Progenitor cell of endocrine pancreas (in vitro differentiated cells): Measurements from ENCODE around the gene OTUD5. TPM values are rescaled to one million over a fixed set of nuclear protein-coding genes. Genes with fewer than 3 reads are reported as not detected.
A peak's percentile ranks its signal among the peaks of the same experiment; 100 is the strongest.

ENCODE experiments used
- DNase-seq: peaks from one replicate; pipeline ENCODE4 v3.0.0; 2021; ENCODE audit warnings: low spot score; ENCODE audit not compliant: unreplicated experiment
- H3K27ac Mint-ChIP-seq: 2 replicates; pipeline ENCODE4 v1.8.0; 2021; ENCODE audit warnings: mild to moderate bottlenecking, moderate library complexity, mixed read lengths
- H3K27me3 Mint-ChIP-seq: 2 replicates; pipeline ENCODE4 v1.8.0; 2021; ENCODE audit warnings: mixed read lengths
- H3K36me3 Mint-ChIP-seq: 2 replicates; pipeline ENCODE4 v1.8.0; 2022; ENCODE audit warnings: mixed read lengths; ENCODE audit not compliant: insufficient read depth
- H3K4me1 Mint-ChIP-seq: 2 replicates; pipeline ENCODE4 v1.8.0; 2021; ENCODE audit warnings: low read depth, mixed read lengths
- H3K4me3 Mint-ChIP-seq: 2 replicates; pipeline ENCODE4 v1.8.0; 2021; ENCODE audit warnings: low read depth, mild to moderate bottlenecking, moderate library complexity, mixed read lengths
- H3K9me3 Mint-ChIP-seq: 2 replicates; pipeline ENCODE4 v1.8.0; 2021; ENCODE audit warnings: low read depth, mixed read lengths
- total RNA-seq: library from RNA; stranded (reverse); gene quantifications from 2 replicates; pipeline ENCODE4 v1.2.1, GENCODE V29; 2021
- TF ChIP-seq, protein P1 (sequence below): fragments of 200-600 bp; sonication (generic); IDR thresholded peaks from one replicate; pipeline ENCODE4 v1.5.0; 2021; ENCODE audit warnings: antibody characterized with exemption, mild to moderate bottlenecking; ENCODE audit not compliant: unreplicated experiment

Gene OTUD5
- total RNA-seq, 1 donor from 2014 or later, result 53.3 TPM

DNA sequence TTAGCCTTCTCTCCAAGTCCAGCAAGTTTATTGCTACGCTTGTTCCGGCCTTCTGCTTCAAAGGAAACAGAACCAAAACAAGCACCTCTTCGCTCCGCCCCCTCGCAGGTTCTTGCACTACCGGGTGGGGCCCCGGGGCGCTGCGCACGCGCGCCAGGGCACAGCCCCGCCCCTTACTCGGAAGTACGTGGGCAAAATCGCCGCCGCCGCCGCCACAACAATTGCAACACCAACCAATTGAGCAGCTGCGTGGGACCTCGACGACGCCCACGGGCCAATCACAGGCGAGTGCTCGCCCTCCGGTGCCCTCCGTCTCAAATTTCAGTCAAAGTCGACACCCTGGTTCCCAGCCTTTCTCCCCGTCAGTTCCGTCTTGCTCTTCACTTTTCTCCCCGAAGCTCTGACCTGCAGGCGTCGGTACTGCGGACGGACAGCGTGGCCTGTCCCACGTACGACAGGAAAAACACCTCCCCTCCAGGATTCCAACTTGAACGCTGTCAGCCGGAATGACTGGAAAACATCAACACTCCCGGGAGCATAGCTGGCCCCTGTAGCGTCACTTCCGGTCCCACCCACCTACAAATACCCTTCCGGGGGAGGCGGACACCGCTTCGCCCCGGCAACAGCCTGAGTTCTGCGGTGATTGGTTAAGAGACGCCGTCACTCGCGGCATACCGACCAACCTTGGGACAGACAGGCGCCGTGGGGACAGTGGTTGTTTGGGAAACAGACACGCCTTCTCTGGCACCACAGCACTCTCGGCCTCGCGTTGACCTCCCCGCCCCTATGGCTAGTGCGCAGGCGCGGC lies 624 bp upstream of the OTUD5 start:
- DNase-seq, result peak; percentile 82
- H3K9me3 Mint-ChIP-seq, result peaks cover 18% of the 10 kb centered on the region
- H3K36me3 Mint-ChIP-seq, result peaks cover 2% of the 10 kb centered on the region
- no peaks in the 10 kb centered on the region for H3K27me3 Mint-ChIP-seq
- peak overlapping the region; percentile 100 for H3K27ac Mint-ChIP-seq
- TF ChIP-seq, protein P1, sequence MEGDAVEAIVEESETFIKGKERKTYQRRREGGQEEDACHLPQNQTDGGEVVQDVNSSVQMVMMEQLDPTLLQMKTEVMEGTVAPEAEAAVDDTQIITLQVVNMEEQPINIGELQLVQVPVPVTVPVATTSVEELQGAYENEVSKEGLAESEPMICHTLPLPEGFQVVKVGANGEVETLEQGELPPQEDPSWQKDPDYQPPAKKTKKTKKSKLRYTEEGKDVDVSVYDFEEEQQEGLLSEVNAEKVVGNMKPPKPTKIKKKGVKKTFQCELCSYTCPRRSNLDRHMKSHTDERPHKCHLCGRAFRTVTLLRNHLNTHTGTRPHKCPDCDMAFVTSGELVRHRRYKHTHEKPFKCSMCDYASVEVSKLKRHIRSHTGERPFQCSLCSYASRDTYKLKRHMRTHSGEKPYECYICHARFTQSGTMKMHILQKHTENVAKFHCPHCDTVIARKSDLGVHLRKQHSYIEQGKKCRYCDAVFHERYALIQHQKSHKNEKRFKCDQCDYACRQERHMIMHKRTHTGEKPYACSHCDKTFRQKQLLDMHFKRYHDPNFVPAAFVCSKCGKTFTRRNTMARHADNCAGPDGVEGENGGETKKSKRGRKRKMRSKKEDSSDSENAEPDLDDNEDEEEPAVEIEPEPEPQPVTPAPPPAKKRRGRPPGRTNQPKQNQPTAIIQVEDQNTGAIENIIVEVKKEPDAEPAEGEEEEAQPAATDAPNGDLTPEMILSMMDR, result no peak
- H3K4me3 Mint-ChIP-seq, result peak overlapping the region; percentile 100
- H3K4me1 Mint-ChIP-seq, result peaks cover 10% of the 10 kb centered on the region

DNA sequence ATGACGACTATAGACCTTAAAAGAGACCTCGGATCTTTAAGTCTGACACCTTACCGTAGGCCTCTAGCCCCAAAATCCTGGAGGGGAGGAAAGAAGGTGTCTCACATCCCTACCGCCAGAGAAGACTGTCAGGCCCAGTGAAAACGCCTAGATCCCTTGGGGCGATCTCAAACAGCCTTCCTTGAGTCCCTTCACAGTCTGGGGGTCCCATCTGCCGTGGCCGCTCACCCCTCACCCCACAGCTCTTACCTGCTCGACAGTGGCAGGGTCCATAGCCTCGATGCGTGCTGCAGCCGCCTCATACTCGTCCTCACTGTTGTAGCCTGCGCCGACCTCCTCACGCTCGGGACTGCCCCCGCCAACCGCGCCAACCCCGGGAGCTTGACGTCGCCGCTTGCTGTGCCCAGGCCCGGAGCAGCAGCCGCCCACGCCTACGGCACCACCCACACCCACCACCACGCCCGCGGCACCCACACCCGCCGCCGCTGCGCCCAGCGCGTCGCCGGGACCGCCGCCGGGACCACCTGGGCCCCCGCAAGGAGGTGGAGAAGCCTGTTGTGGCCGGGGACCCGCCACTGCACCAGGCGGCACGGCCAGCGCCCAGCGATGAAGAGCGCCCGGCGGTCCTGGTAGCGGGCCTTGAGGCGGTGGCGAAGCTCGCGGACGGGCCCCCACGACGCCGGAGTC lies 536 bp downstream of the OTUD5 start:
- H3K9me3 Mint-ChIP-seq, result peaks cover 18% of the 10 kb centered on the region
- TF ChIP-seq, protein P1, result no peak
- H3K4me1 Mint-ChIP-seq, result peaks cover 9% of the 10 kb centered on the region
- peaks cover 1% of the 10 kb centered on the region for H3K36me3 Mint-ChIP-seq
- H3K27ac Mint-ChIP-seq, result peak overlapping the region; percentile 92
- H3K4me3 Mint-ChIP-seq, result peak overlapping the region; percentile 77
- H3K27me3 Mint-ChIP-seq, result no peaks in the 10 kb centered on the region
- no peak for DNase-seq

DNA sequence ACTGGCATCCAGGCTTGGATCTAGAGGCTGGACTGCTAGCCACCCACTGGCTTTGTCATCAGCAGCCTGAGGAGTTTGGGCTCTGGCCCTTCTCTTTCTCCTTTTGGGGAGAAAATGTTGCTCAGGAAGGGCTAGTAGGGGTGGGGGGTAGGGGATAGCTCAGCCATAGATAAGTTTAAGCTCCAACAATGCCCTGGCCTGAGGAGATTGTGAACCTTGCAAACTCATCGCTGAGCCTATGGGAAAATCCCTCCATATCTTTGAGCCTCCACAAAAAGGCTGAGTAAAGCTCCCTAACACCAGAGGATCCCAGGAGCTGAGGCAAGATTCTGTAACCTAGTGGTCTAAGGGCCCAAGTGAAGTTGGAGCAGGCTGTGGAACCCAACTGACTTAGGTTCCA lies 8.8 kb downstream of the OTUD5 start:
- Mint-ChIP-seq H3K27me3 (no peaks in the 10 kb centered on the region), H3K4me1 (no peaks in the 10 kb centered on the region), H3K36me3 (no peaks in the 10 kb centered on the region), H3K27ac (no peak overlapping the region), H3K4me3 (no peak overlapping the region), H3K9me3 (no peaks in the 10 kb centered on the region)
- TF ChIP-seq, protein P1, result no peak
- DNase-seq, result no peak

DNA sequence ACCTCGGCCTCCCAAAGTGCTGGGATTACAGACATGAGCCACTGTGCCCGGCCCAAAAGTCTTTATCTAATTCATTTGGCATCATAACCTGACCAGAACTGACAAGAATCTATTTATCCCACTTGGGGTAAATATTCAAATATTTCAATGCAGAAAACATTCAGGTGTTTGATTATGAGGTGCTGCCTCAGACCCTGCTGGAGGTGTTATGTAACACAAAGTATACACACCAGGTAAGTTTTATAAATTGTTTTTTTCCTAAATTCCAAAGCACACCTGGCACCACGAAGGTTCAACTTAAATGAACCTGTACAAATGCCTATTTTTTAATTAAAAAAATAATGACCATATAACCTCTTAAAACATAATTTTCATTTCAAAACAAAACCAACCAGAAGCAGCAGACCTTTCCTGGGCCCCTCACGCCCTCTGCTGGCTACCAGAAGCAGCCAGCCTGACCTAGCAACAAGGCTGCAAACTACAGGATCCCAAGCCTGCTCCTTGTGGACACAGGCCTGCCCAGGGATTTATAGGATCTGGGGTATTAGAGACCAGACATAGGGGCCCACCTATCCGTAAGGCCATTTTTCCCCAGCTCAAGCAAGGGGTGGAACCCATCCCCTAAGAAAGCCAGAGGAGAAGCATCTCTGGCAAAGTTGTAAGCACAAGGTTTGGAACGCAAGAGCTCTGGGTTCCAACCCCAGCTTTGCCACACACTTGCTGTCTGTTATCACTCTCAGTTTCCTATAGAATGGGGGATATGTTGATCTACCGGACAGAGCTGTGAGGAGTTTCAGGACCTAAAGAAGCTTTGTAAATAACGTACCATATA lies 11.7 kb downstream of the OTUD5 start:
- no peak overlapping the region for H3K4me3 Mint-ChIP-seq
- H3K36me3 Mint-ChIP-seq, result no peaks in the 10 kb centered on the region
- TF ChIP-seq, protein P1, result peak; percentile 75
- no peak for DNase-seq
- H3K27me3 Mint-ChIP-seq, result no peaks in the 10 kb centered on the region
- no peaks in the 10 kb centered on the region for H3K4me1 Mint-ChIP-seq
- H3K27ac Mint-ChIP-seq, result peak overlapping the region; percentile 45
- no peaks in the 10 kb centered on the region for H3K9me3 Mint-ChIP-seq

DNA sequence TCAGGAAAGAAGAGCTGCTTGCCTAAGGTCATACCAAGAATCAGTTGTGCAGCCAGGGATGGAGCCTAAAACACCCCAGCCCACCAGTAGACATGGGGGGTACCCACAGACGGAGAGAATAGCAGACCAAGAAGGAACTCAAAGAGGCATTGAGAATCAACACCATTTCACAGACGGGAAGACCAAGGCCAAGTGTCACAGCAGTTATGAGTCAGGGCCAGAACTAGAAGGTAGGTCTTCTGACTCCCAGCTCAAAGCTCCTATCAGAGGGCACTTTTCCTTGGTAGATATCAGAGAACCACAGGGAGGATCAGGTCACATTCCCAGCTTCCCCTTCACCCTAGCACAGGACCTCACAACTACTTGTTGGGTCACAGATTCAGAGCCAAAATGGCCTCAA lies 14.5 kb downstream of the OTUD5 start:
- Mint-ChIP-seq H3K4me1 (no peaks in the 10 kb centered on the region), H3K9me3 (peaks cover 9% of the 10 kb centered on the region), H3K4me3 (no peak overlapping the region), H3K27ac (no peak overlapping the region), H3K36me3 (peaks cover 3% of the 10 kb centered on the region), H3K27me3 (no peaks in the 10 kb centered on the region)
- no peak for DNase-seq
- TF ChIP-seq, protein P1, result no peak
